Measurements from ENCODE around the gene ZDHHC17. TPM values are rescaled to one million over a fixed set of nuclear protein-coding genes. Genes with fewer than 3 reads are reported as not detected.

Gene ZDHHC17, protein sequence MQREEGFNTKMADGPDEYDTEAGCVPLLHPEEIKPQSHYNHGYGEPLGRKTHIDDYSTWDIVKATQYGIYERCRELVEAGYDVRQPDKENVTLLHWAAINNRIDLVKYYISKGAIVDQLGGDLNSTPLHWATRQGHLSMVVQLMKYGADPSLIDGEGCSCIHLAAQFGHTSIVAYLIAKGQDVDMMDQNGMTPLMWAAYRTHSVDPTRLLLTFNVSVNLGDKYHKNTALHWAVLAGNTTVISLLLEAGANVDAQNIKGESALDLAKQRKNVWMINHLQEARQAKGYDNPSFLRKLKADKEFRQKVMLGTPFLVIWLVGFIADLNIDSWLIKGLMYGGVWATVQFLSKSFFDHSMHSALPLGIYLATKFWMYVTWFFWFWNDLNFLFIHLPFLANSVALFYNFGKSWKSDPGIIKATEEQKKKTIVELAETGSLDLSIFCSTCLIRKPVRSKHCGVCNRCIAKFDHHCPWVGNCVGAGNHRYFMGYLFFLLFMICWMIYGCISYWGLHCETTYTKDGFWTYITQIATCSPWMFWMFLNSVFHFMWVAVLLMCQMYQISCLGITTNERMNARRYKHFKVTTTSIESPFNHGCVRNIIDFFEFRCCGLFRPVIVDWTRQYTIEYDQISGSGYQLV
- 8.2 to 17.3 TPM (median 10.7 TPM) in 5 replicates for total RNA-seq (2022; extraction: Qiagen RNA extraction)

DNA sequence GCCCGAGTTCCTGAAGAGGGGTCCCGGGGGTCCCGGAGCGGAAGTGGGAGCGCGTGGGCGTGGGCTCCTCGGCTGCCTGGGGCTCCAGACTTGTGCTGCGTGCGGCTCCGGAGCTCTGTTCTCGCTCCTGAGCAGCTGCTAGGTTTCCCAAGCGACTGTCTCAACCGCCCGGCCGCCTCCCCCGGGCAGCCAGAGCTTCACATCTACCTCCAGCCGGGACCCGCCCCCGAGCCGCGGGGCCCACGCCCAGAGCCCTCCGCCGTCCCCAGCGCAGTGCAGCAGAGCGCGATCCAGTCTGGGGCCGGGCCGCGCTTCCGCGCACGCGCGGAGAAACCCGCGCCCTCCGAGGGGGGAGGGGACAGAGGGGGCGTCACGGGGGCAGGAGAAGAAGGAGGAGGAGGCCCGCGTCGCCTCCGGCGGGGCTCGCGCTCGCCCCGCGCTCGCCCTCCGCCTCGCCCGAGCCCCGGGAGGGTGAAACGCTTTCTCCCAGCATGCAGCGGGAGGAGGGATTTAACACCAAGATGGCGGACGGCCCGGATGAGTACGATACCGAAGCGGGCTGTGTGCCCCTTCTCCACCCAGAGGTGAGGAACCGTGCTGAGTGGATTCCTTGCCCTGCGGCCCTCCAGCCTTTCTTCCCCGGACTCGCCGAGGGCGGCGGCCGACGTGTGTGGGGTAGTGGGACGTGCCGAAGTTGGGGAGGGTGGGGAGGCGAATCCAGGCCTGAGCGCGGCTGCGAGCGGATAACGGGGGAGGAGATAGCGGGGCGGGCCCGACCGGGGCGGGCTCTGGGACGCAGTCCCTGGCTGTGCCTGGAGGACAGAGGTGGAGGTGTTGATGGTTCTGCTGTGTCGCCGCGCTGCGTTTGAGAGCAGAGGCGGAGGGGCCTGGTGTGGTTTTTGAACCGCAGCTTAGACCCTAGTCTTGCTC is at the start of gene ZDHHC17:
ZDHHC17 (plus strand) TSS at position 370 of the 930 bp plus-strand sequence; CDS start at position 492, 122 bp downstream.

DNA sequence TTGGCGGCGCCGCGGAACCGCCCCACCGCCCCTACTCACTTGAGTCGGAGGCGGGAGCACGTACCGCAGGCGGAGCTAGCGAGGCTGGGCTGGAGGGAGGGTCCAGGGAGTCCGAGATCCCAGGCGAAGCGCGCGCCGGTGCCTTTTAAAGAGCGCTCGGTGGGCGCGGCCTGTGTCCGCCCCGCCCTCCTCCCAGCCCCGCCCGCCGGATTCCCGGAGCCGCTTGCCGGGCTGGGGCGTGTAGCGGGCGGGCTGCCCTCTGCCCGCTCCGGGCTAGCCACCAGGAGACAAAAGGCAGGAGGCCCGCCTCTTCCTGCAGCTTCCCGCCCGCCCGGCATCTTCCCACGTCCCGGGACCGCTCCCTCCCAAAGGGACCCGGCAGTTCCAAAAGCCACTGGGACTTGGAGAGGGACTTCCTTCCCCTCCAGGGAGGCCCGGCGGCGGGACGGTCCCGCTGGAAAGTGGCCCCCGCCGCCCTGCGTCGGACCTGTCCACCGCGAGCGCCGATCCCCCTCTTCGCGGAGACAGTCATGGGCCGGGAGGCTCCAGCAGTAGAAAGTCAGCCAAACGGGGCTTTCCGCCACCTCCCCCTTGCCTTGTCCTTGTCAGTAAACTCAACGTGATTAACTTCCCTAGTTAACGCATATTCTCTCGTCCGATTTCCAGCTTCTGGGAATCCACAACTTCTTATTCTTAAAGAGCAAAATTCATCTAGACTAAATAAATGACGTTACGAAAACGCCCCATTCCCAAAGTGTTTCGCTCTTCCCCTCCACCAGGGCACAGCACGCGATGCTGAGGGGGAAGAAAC is 115.2 kb downstream of the ZDHHC17 start, which contains the start of gene CSRP2:
CSRP2 (minus strand) TSS at position 121 of the 811 bp plus-strand sequence. CDS start 12,759 bp downstream, outside the sequence.

Other genes with a start within 250 kb of the ZDHHC17 start
- gene OSBPL8, start 204.3 kb upstream of the ZDHHC17 start, total RNA-seq (2022; extraction: Qiagen RNA extraction), result 10.0 to 21.8 TPM (median 18.9 TPM) in 5 replicates
- gene CSRP2, start 114.9 kb downstream of the ZDHHC17 start, total RNA-seq (2022; extraction: Qiagen RNA extraction), result 19.5 to 21.3 TPM (median 20.3 TPM) in 5 replicates